ENCODE measurements around the gene EVC2. TPM values are rescaled to one million over a fixed set of nuclear protein-coding genes. Genes with fewer than 3 reads are reported as not detected.

EVC2 gene
- total and polyA plus RNA-seq, 2 donors (not counting 1 experiment from before 2014, with no cell fraction given): 1.1 TPM; not detected in 1

GRCh38 chr4:5718411-5718810, 10.1 kb upstream of the EVC2 start:
- TF ChIP-seq EZH2 (IDR thresholded peaks at IDR 0.05; ENCODE audit: borderline replicate concordance, insufficient read depth, low read depth, low read length, poor library complexity, severe bottlenecking): no peak
- TF ChIP-seq CTCF (IDR thresholded peaks at IDR 0.05): no peak
- no peak overlapping the region for H3K4me2 ChIP-seq (replicated peaks; ENCODE audit: low read depth, low read length, poor library complexity, severe bottlenecking)
- H2AFZ ChIP-seq (ENCODE audit: insufficient read depth, low read depth, low read length, poor library complexity, severe bottlenecking): no peak overlapping the region
- H3K4me1 ChIP-seq (ENCODE audit: control insufficient read depth in 2 of 2, insufficient read depth in 2 of 2, low read length in 2 of 2): no peaks in the 10 kb centered on the region
- Mint-ChIP-seq H3K9me3 (ENCODE audit: insufficient read depth) (peaks cover 3% of the 10 kb centered on the region), H3K27ac (no peak overlapping the region), H3K27me3 (no peaks in the 10 kb centered on the region), H3K4me1 (no peaks in the 10 kb centered on the region), H3K4me3 (no peak overlapping the region)
- peaks cover 0 to 17% (median 0%) of the 10 kb centered on the region in 3 donors for H3K9me3 ChIP-seq (ENCODE audit: control extremely low read depth in 1 of 3, control insufficient read depth in 2 of 3, insufficient read depth in 1 of 3, low read length in 2 of 3)
- no peak for ATAC-seq (ENCODE audit: low read depth)
- ChIA-PET POLR2A (no interaction called here), CTCF (no interaction called here)
- no peak overlapping the region for H3K27ac ChIP-seq (ENCODE audit: low read length in 2 of 2)
- intact Hi-C loops (cut with micrococcal nuclease): no loop called here
- H3K79me2 ChIP-seq (ENCODE audit: control insufficient read depth, insufficient read depth, low read length): no peaks in the 10 kb centered on the region
- H4K20me1 ChIP-seq (ENCODE audit: control insufficient read depth, insufficient read depth, low read length, poor library complexity, severe bottlenecking): no peaks in the 10 kb centered on the region
- no peak overlapping the region for H3K9ac ChIP-seq (ENCODE audit: low read length)
- no peak for DNase-seq
- H3K4me3 ChIP-seq (ENCODE audit: control extremely low read depth in 1 of 5, extremely low read depth in 1 of 5, insufficient read depth in 1 of 5, low read depth in 2 of 5, low read length in 4 of 5): no peak overlapping the region
- peaks cover 0 to 4% (median 0%) of the 10 kb centered on the region in 4 experiments for H3K27me3 ChIP-seq (replicated peaks in 1 of 4; ENCODE audit: control extremely low read depth in 1 of 4, control insufficient read depth in 3 of 4, insufficient read depth in 4 of 4, low read length in 3 of 4)
- 73% methylated on average over 2 of the region's 4 CpGs for WGBS (ENCODE audit: insufficient coverage)
- H3K36me3 ChIP-seq (replicated peaks in 1 of 2; ENCODE audit: control extremely low read depth in 1 of 2, control insufficient read depth in 1 of 2, extremely low read depth in 1 of 2, insufficient read depth in 2 of 2, low read length in 1 of 2): no peaks in the 10 kb centered on the region

DNA sequence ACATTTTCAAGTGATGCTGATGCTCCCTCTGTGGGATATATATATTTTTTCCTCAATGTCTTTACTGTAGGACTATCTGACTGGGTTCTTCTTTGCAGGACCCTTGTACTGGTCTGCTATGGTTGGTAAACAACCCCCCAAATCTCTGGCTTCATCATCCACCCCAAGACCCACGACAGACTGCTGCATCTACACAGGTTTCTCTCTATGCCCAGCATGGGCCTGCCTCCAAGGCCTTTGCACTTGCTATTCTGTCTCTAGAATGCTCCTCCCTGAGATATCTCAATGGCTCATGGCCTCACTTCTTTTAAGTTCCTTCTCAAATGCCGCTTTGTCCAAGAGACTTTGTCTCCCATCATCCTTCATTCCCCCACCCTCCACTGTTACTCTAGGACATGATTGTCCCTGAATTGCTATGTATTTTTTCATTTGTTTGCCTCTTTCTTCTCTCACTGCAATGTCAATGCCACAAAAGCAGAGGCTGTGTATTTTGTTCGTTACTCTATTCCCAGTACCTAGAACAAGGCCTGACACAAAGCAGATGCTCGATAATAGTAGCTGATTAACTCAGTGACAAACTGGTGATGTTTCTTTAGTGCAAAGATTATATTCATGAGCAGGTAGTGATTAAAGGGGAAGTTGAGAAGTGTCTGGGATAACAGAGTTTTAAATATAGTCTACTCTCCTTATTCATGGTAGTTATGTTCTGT, 9.2 kb upstream of the EVC2 start:
- Histone ChIP-seq H3K36me3 (replicated peaks in 1 of 2; ENCODE audit: control extremely low read depth in 1 of 2, control insufficient read depth in 1 of 2, extremely low read depth in 1 of 2, insufficient read depth in 2 of 2, low read length in 1 of 2) (no peaks in the 10 kb centered on the region), H3K4me3 (ENCODE audit: control extremely low read depth in 1 of 5, extremely low read depth in 1 of 5, insufficient read depth in 1 of 5, low read depth in 2 of 5, low read length in 4 of 5) (no peak overlapping the region), H3K27me3 (replicated peaks in 1 of 4; ENCODE audit: control extremely low read depth in 1 of 4, control insufficient read depth in 3 of 4, insufficient read depth in 4 of 4, low read length in 3 of 4) (peaks cover 0 to 4% (median 0%) of the 10 kb centered on the region in 4 experiments), H3K4me1 (ENCODE audit: control insufficient read depth in 2 of 2, insufficient read depth in 2 of 2, low read length in 2 of 2) (no peaks in the 10 kb centered on the region), H4K20me1 (ENCODE audit: control insufficient read depth, insufficient read depth, low read length, poor library complexity, severe bottlenecking) (no peaks in the 10 kb centered on the region), H3K79me2 (ENCODE audit: control insufficient read depth, insufficient read depth, low read length) (no peaks in the 10 kb centered on the region), H3K4me2 (replicated peaks; ENCODE audit: low read depth, low read length, poor library complexity, severe bottlenecking) (no peak overlapping the region), H3K9me3 (ENCODE audit: control extremely low read depth in 1 of 3, control insufficient read depth in 2 of 3, insufficient read depth in 1 of 3, low read length in 2 of 3) (peaks cover 0 to 17% (median 0%) of the 10 kb centered on the region in 3 donors), H2AFZ (ENCODE audit: insufficient read depth, low read depth, low read length, poor library complexity, severe bottlenecking) (no peak overlapping the region), H3K27ac (ENCODE audit: low read length in 2 of 2) (no peak overlapping the region), H3K9ac (ENCODE audit: low read length) (no peak overlapping the region)
- ChIA-PET POLR2A (no interaction called here), CTCF (no interaction called here)
- H3K27me3 Mint-ChIP-seq: peaks cover 2% of the 10 kb centered on the region
- H3K4me3 Mint-ChIP-seq: no peak overlapping the region
- no peak for DNase-seq
- H3K4me1 Mint-ChIP-seq: no peaks in the 10 kb centered on the region
- no peak for ATAC-seq (ENCODE audit: low read depth)
- TF ChIP-seq EZH2 (IDR thresholded peaks at IDR 0.05; ENCODE audit: borderline replicate concordance, insufficient read depth, low read depth, low read length, poor library complexity, severe bottlenecking): no peak
- no peak for TF ChIP-seq CTCF (IDR thresholded peaks at IDR 0.05)
- intact Hi-C loops (cut with micrococcal nuclease): no loop called here
- no peak overlapping the region for H3K27ac Mint-ChIP-seq
- peaks cover 3% of the 10 kb centered on the region for H3K9me3 Mint-ChIP-seq (ENCODE audit: insufficient read depth)
- WGBS (ENCODE audit: insufficient coverage): 77% methylated on average over 2 of the region's 4 CpGs
